Hematopoietic multipotent progenitor cell treated with erythropoietin and hydrocortisone succinate and interleukin-3 and kit ligand, for 8 days (in vitro differentiated cells): ENCODE results near the gene CEBPZ.

Source experiments
- DNase-seq: peaks from one replicate; pipeline ENCODE4 v3.0.0-alpha.2; 2015

CEBPZ gene

DNA sequence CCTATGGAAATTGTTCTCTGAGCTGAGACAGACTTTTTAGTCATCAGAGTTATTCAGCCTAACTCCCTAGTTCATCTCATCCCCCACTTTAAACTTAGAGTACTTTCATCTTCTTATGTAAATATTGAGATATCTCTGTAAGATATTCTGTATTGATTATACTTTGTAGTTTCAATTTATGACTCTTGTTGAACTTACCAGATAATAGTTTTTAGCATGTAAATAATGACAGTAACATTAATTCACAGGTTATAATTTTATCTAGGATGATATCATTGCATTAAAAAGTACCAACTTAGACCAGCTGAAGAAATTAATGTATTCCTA, 59.8 kb downstream of the CEBPZ start:
- DNase-seq = no peak

DNA sequence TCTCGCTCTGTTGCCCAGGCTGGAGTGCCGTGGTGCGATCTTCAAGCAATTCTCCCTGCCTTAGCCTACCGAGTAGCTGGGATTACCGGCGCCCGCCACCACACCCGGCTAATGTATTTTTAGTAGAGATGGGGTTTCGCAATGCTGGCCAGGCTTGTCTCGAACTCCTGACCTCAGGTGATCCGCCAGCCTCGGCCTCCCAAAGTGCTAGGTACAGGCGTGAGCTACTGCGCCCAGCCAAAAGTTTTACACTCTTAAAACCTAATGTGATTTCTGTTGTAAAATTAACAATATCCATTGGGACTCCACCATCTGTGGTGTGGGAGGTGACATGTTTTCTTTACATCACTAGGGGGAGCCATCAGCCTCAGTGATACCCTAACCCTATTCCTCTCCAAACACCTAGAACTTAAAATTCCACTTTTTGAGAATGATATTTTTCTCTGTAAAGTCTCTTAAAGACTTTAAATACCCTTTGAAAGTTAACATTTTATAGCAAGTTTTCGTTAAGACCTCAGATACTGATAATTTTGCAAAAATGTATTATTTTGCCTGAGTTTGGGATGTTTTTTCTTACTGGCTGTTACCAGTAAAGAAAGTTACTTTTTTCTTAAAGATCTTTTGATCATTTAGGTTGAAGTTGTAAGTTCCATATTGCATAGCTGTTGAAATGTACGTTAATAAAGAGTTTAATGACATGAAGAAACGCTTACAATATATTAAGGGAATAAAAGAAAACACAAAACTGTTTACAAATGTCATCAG, 63.0 kb downstream of the CEBPZ start:
- peak; percentile 63 for DNase-seq

- DNase-seq = no peak
Measured at GRCh38 chr2:37167636-37168180, 63.7 kb downstream of the CEBPZ start.

DNA sequence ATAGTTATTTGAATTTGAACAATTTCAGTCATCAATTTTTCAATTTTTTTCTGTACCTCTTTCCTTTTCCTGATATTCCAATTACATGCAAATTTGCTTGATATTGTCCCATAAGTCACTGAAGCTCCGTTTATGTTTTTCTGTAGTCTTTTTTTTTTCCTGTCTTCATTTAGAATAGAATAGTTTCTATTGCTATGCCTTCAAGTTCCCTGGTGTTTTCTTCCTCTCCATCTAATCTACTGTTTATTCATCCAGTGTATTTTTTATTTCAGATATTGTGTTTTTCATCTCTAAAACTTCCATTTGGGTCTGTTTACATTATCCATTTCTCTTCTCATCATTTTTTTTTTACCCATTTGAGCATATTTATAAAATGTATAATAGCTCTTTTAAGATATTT, 66.6 kb downstream of the CEBPZ start:
- no peak for DNase-seq

- DNase-seq = peak; percentile 88
Measured at GRCh38 chr2:37156857-37157714, 74.3 kb downstream of the CEBPZ start, which contains the start of gene EIF2AK2. Gene EIF2AK2, minus strand, starts transcription at chr2:37156980. Its CDS starts 9,174 bp downstream, at chr2:37147806.

DNA sequence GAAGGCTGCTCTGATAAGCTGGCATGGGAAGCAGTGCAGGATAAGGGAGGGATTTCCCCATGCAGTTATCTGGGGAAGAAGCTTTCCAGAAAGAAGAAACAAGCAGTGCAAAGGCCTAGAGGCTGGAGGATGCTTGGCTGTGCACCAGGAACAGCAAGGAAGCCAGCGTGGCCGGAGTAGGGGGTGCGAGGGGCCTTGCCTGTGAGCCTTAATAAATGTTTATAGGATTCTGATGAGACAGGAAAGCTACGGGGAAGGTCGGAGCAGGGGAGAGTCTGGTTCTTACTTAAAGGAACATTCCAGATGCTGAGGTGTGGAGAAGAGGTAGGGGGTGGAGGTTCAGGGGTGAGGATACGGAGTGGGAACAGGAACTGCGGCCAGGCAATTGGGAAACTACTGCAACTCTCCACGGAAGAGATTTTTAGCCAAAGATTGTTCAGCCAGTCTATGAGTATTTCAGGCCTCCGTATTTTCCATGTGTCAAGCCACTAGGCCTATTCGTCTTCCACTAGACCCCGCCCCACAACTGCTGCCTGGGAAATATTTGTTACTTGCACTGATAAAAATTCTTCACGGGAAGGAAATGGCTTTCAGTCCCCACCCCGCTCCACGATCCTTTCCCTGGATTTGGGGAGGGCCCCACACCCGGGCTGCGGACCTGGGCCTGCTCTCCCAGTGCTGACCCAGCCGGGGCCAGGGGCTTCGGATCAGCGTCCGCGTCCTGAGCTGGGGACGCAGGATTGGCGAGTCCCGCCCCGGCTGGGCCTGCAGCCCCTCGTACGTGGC, 75.1 kb downstream of the CEBPZ start:
- peak; percentile 52 for DNase-seq

DNA sequence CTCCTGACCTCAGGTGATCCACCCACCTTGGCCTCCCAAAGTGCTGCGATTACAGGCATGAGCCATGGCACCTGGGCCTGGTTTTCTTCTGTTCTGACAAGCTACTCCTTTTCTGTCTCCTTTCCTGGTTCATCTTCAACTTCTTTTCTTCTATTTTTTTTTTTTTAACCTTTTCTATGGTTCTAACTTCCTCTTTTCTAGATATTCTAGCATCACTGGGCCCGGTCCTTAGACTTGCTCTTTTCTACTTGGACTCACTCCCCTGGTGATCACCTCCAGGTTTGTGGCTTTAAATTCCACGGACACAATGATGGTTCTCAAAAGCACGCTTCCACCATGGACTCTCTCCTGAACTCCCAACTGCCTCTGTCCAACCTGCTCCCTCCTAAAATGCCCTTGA, 76.6 kb downstream of the CEBPZ start:
- DNase-seq = no peak

DNA sequence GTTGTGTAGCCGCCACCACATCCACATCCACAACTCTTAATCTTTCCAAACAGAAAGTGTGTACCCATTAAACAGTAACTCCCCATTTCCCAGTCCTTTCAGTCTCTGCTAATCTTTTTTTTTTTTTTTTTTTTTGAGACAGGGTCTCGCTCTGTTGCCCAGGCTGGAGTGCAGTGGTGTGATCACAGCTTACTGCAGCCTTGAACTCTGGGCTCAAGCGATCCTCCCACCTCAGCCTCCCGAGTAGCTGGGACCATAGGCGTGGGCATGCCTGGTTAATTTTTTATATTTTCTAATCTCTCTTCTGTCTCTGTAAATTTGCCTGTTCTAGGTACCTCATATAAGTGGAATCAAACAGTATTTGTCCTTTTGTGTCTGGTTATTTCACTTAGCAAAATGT, 78.2 kb downstream of the CEBPZ start:
- no peak for DNase-seq
